Panc1 (cell line): Measurements from ENCODE around the gene CHDH. TPM values are rescaled to one million over a fixed set of nuclear protein-coding genes. Genes with fewer than 3 reads are reported as not detected.

Experiments
- ATAC-seq: fragments of 200-7000 bp; cut with Tn5 transposase; 2 replicates; pipeline ENCODE4 v1.9.1; 2020; ENCODE audit warnings: mild to moderate bottlenecking, moderate library complexity
- Bru-seq: library from RNA; stranded (reverse); fragments of 400-500 nt; gene quantifications from one replicate; lab custom pipeline; 2021; lab: Mats Ljungman, UMichigan
- BruChase-seq, 2 experiments: library from RNA; stranded (reverse); fragments of 400-500 nt; gene quantifications; one replicate each; lab custom pipeline; 2021; lab: Mats Ljungman, UMichigan
- BruUV-seq: library from RNA; stranded (reverse); fragments of 400-500 nt; replicated peaks from 2 replicates; lab custom pipeline; 2021; lab: Mats Ljungman, UMichigan
- CTCF ChIA-PET: fragments of 300-600 bp; sonication (Branson Sonifier 250); formaldehyde crosslinking; loops from one replicate; lab custom pipeline; 2022; ENCODE audit warnings: antibody characterized with exemption; lab: Charles Lee
- POLR2A ChIA-PET: fragments of 300-600 bp; sonication (Branson Sonifier 250); formaldehyde crosslinking; loops from one replicate; lab custom pipeline; 2022; ENCODE audit warnings: antibody characterized with exemption; lab: Charles Lee
- DNase-seq: peaks from one replicate; pipeline ENCODE4 v3.0.0-alpha.2; 2010; ENCODE audit warnings: low read depth, low spot score
- H3K27ac ChIP-seq: 2 replicates; pipeline ENCODE4 v1.5.1; 2011; ENCODE audit warnings: mild to moderate bottlenecking, low read length, inconsistent platforms
- H3K27me3 ChIP-seq: fragments of 200-500 bp; sonication (Bioruptor generic); 2 replicates; pipeline ENCODE4 v1.6.0; 2014; ENCODE audit warnings: low read length, inconsistent platforms; ENCODE audit not compliant: control insufficient read depth, insufficient read depth
- H3K36me3 ChIP-seq: fragments of 200-500 bp; sonication (Bioruptor generic); 2 replicates; pipeline ENCODE4 v1.5.1; 2014; ENCODE audit warnings: inconsistent platforms, mild to moderate bottlenecking, low read length, moderate library complexity; ENCODE audit not compliant: control insufficient read depth, insufficient read depth
- H3K4me1 ChIP-seq: 2 replicates; pipeline ENCODE4 v1.5.1; 2011; ENCODE audit warnings: inconsistent platforms, mild to moderate bottlenecking, low read length, moderate library complexity; ENCODE audit not compliant: control insufficient read depth, insufficient read depth
- H3K4me3 ChIP-seq, 2 experiments: 2 replicates each; pipeline ENCODE4 v1.5.1; 2011 to 2012; ENCODE audit warnings: low read depth in 2 of 2, low read length in 2 of 2, mild to moderate bottlenecking in 2 of 2, inconsistent platforms in 1 of 2, moderate library complexity in 1 of 2
- H3K9me3 ChIP-seq: fragments of 200-500 bp; sonication (Bioruptor generic); 2 replicates; pipeline ENCODE4 v1.5.1; 2014; ENCODE audit warnings: low read depth, mild to moderate bottlenecking, inconsistent platforms, low read length, moderate library complexity; ENCODE audit not compliant: control insufficient read depth, insufficient read depth
- CTCF ChIP-seq: fragments of 450-650 bp; IDR thresholded peaks from 2 replicates; pipeline ENCODE4 v1.5.1; 2017; ENCODE audit warnings: mild to moderate bottlenecking
- POLR2AphosphoS5 ChIP-seq: IDR thresholded peaks from 2 replicates; pipeline ENCODE4 v1.6.1; 2012; ENCODE audit warnings: mild to moderate bottlenecking, low read depth, low read length, moderate library complexity
- SIN3A ChIP-seq: IDR thresholded peaks from 2 replicates; pipeline ENCODE4 v1.6.1; 2012; ENCODE audit warnings: low read depth, mild to moderate bottlenecking, low read length, moderate library complexity, borderline replicate concordance; ENCODE audit not compliant: insufficient read depth
- TCF7L2 ChIP-seq: IDR thresholded peaks from 2 replicates; pipeline ENCODE4 v1.6.1; 2011; ENCODE audit warnings: mild to moderate bottlenecking, low read depth, low read length, inconsistent platforms
- in situ Hi-C: cut with HindIII; loops from 2 replicates; pipeline ENCODE4 v1.10.0; 2016; ENCODE audit warnings: low sequenced_read_pairs, low pct_unique_long_range_greater_than_20kb
- intact Hi-C: fragments of 100-400 bp; cut with micrococcal nuclease; formaldehyde crosslinking; loops from one replicate; pipeline ENCODE4 v1.10.0; 2022; ENCODE audit not compliant: unreplicated experiment
- long read RNA-seq: library from polyadenylated mRNA; unstranded; transcript quantifications from one replicate; pipeline ENCODE4 v2.0.0, GENCODE V29; 2021; ENCODE audit not compliant: unreplicated experiment
- polyA plus RNA-seq: library from polyadenylated mRNA; unstranded; fragments of >200 nt; gene quantifications from one replicate; pipeline ENCODE4 v1.2.1, GENCODE V29; 2012; ENCODE audit warnings: missing spikeins; ENCODE audit not compliant: insufficient read length
- total RNA-seq: library from RNA; stranded (reverse); gene quantifications from one replicate; pipeline ENCODE4 v1.2.1, GENCODE V29; 2021; ENCODE audit not compliant: unreplicated experiment
- TF ChIP-seq, protein P1 (sequence below), 2 experiments: IDR thresholded peaks; 2 replicates each; pipeline ENCODE4 v1.6.1; 2011 to 2012; ENCODE audit warnings: low read depth in 2 of 2, control low read depth in 1 of 2, low read length in 1 of 2, mild to moderate bottlenecking in 1 of 2, moderate library complexity in 1 of 2; ENCODE audit not compliant: insufficient read depth in 1 of 2

CHDH gene
- total RNA-seq, result 24.1 TPM
- polyA plus RNA-seq, result 21.0 TPM
- percentile 66 among the genes with signal in this experiment for Bru-seq, nascent RNA
- BruChase-seq, experiment 1, labeled RNA remaining after a 2-hour chase, result percentile 69 among the genes with signal in this experiment
- BruChase-seq, experiment 2, labeled RNA remaining after a 6-hour chase, result percentile 76 among the genes with signal in this experiment
- long read RNA-seq, full-length matches to known transcripts, result 49 of 113 reads
- long read RNA-seq, partial matches to known transcripts, result 21 of 113 reads
- long read RNA-seq, other reads (novel, unspliced or antisense), result 43 of 113 reads

- peak within 1 kb of the TSS; percentile 60 to 73 for H3K4me3 ChIP-seq
- 0 out of 2 replicates have a peak, but pooled peaks have one; percentile 2 for TF ChIP-seq CTCF
- no peak; the same call in 1 of the 2 replicates for TF ChIP-seq POLR2AphosphoS5
- TF ChIP-seq, protein P1, sequence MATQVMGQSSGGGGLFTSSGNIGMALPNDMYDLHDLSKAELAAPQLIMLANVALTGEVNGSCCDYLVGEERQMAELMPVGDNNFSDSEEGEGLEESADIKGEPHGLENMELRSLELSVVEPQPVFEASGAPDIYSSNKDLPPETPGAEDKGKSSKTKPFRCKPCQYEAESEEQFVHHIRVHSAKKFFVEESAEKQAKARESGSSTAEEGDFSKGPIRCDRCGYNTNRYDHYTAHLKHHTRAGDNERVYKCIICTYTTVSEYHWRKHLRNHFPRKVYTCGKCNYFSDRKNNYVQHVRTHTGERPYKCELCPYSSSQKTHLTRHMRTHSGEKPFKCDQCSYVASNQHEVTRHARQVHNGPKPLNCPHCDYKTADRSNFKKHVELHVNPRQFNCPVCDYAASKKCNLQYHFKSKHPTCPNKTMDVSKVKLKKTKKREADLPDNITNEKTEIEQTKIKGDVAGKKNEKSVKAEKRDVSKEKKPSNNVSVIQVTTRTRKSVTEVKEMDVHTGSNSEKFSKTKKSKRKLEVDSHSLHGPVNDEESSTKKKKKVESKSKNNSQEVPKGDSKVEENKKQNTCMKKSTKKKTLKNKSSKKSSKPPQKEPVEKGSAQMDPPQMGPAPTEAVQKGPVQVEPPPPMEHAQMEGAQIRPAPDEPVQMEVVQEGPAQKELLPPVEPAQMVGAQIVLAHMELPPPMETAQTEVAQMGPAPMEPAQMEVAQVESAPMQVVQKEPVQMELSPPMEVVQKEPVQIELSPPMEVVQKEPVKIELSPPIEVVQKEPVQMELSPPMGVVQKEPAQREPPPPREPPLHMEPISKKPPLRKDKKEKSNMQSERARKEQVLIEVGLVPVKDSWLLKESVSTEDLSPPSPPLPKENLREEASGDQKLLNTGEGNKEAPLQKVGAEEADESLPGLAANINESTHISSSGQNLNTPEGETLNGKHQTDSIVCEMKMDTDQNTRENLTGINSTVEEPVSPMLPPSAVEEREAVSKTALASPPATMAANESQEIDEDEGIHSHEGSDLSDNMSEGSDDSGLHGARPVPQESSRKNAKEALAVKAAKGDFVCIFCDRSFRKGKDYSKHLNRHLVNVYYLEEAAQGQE (IDR thresholded peaks at IDR 0.05; ENCODE audit: insufficient read depth in 1 of 2, low read depth in 2 of 2, low read length in 1 of 2), result no peak
- TF ChIP-seq SIN3A, result no peak
- TF ChIP-seq TCF7L2, result peak; percentile 52
- ATAC-seq (peak; percentile 89), DNase-seq (no peak)
- POLR2A ChIA-PET, result no interaction called here
- H3K27ac ChIP-seq, result peak within 1 kb of the TSS; percentile 88
- H3K9me3 ChIP-seq, result no peaks in the 10 kb centered on the region
- no peaks in the 10 kb centered on the region for H3K27me3 ChIP-seq
- in situ Hi-C loops (no loop called here), intact Hi-C loops (no loop called here)
- H3K36me3 ChIP-seq, result no peaks in the 10 kb centered on the region
- peaks cover 48% of the 10 kb centered on the region for H3K4me1 ChIP-seq
- CTCF ChIA-PET, result no interaction called here
- no TSS peak for BruUV-seq
Observed at GRCh38 chr3:53846134-53846850, at the start of gene CHDH, which contains the start of gene IL17RB. CHDH (minus strand) TSS chr3:53846419; CDS start chr3:53824008, 22,411 bp downstream. IL17RB (plus strand) TSS chr3:53846568; CDS start chr3:53846589, 21 bp downstream.

- CTCF ChIA-PET, result no interaction called here
- intact Hi-C loops, result no loop called here
- peak overlapping the region; percentile 86 to 90 for H3K4me3 ChIP-seq
- in situ Hi-C loops, result no loop called here
- TSS peak; percentile 95 for BruUV-seq
- ATAC-seq, result no peak
- no peak for DNase-seq
- H3K9me3 ChIP-seq, result no peaks in the 10 kb centered on the region
- H3K27ac ChIP-seq, result peak overlapping the region; percentile 91
- POLR2A ChIA-PET, result no interaction called here
- peaks cover 10% of the 10 kb centered on the region for H3K4me1 ChIP-seq
- TF ChIP-seq TCF7L2 (no peak), POLR2AphosphoS5 (no peak), CTCF (no peak), SIN3A (no peak)
- TF ChIP-seq, protein P1 (IDR thresholded peaks at IDR 0.05; ENCODE audit: insufficient read depth in 1 of 2, low read depth in 2 of 2, low read length in 1 of 2), result no peak
- peaks cover 5% of the 10 kb centered on the region for H3K36me3 ChIP-seq
- H3K27me3 ChIP-seq, result peaks cover 3% of the 10 kb centered on the region
Observed at GRCh38 chr3:53892286-53892637, 46.0 kb upstream of the CHDH start.
